Measurements from ENCODE around the gene TMEM250. TPM values are rescaled to one million over a fixed set of nuclear protein-coding genes. Genes with fewer than 3 reads are reported as not detected.

Gene TMEM250
- total RNA-seq, 4 donors from 2014 or later: 25.7 to 46.9 (median 41.5) TPM

DNA sequence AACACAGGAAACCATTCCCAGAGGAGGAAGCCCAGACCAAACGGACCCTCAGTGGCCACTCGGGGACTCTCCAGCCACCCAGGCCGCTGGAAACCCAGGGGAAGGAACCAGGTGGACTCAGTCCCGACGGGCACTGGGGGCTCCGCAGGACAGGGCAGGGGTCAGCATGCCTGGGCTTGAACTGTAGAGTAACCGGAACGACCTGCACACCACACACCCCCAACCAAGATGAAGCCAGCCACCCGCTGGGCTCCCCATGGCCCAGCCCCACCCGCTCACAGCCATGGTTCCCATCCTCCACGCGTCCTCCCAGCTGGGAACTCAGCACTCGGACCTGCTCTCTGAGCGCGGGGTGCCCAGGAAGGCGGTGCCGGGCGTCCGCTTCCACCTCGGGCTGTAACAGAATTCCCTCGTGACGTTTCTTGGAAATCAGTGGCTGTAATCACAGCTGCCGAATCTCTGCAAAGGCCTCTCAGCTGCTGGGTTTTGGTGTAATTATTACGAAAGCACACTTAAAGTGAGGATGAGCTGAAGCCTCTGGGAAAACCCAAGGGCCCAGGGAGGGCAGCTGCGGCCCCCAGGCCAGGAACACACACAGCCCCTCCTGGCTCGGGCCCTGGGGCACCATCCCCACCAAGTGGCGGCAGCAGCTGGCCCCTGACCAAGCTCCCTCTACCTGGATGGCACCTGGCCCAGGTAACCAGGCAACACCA is 37.4 kb downstream of the TMEM250 start:
- DNase-seq: peak; percentile 42 to 73
- H3K4me3 ChIP-seq: peak overlapping the region in 2 of 4 donors; percentile 2 to 19
- H3K27me3 ChIP-seq: no peaks in the 10 kb centered on the region
- no peaks in the 10 kb centered on the region for H3K9me3 ChIP-seq
- H3K4me1 ChIP-seq: peaks cover 51 to 63% of the 10 kb centered on the region in 2 donors
- in situ Hi-C loops (cut with MboI; ENCODE audit: low sequenced_read_pairs in 4 of 4) (no loop called here), intact Hi-C loops (cut with DNase I; ENCODE audit: low total_unique reads) (no loop called here)
- peak; percentile 52 to 64 for ATAC-seq
- TF ChIP-seq, protein P1, sequence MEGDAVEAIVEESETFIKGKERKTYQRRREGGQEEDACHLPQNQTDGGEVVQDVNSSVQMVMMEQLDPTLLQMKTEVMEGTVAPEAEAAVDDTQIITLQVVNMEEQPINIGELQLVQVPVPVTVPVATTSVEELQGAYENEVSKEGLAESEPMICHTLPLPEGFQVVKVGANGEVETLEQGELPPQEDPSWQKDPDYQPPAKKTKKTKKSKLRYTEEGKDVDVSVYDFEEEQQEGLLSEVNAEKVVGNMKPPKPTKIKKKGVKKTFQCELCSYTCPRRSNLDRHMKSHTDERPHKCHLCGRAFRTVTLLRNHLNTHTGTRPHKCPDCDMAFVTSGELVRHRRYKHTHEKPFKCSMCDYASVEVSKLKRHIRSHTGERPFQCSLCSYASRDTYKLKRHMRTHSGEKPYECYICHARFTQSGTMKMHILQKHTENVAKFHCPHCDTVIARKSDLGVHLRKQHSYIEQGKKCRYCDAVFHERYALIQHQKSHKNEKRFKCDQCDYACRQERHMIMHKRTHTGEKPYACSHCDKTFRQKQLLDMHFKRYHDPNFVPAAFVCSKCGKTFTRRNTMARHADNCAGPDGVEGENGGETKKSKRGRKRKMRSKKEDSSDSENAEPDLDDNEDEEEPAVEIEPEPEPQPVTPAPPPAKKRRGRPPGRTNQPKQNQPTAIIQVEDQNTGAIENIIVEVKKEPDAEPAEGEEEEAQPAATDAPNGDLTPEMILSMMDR (IDR thresholded peaks at IDR 0.05 in 4 of 5, conservative IDR thresholded peaks at IDR 0.05 in 1 of 5): no peak
- TF ChIP-seq POLR2A (IDR thresholded peaks at IDR 0.05): peak in 1 of 2 donors; percentile 13
- peaks cover 0 to 4% of the 10 kb centered on the region in 2 donors for H3K36me3 ChIP-seq
- peak overlapping the region; percentile 67 to 79 (median 74) for H3K27ac ChIP-seq

DNA sequence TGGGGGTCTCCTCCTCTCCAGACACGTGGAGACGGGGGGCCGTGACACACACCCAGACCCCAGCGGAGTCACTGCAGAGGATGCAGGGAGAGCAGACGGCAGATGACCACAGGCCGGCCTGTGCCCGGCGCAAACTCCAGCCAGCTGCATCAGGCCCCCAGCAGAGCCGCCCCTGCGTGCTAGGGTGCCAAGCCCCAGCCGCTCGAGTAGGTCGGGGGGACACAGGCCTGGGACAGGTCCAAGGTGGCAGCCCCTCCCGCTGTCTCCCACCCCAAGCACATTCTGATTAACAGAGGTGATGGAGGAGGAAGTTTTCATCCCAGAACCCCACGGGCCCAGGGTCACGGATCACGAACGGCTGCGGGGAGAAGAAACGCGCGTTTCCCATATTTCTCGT is 38.0 kb downstream of the TMEM250 start:
- DNase-seq (peak in 1 of 2 donors; percentile 10), ATAC-seq (no peak)
- Histone ChIP-seq H3K4me1 (peaks cover 45 to 57% of the 10 kb centered on the region in 2 donors), H3K9me3 (no peaks in the 10 kb centered on the region), H3K36me3 (peaks cover 0 to 4% of the 10 kb centered on the region in 2 donors), H3K27me3 (no peaks in the 10 kb centered on the region), H3K4me3 (peak overlapping the region in 1 of 4 donors; percentile 2), H3K27ac (peak overlapping the region; percentile 67 to 79 (median 74))
- in situ Hi-C loops (cut with MboI; ENCODE audit: low sequenced_read_pairs in 4 of 4): no loop called here
- intact Hi-C loops (cut with DNase I; ENCODE audit: low total_unique reads): no loop called here
- TF ChIP-seq, protein P1 (IDR thresholded peaks at IDR 0.05 in 4 of 5, conservative IDR thresholded peaks at IDR 0.05 in 1 of 5): no peak
- TF ChIP-seq POLR2A (IDR thresholded peaks at IDR 0.05): no peak

DNA sequence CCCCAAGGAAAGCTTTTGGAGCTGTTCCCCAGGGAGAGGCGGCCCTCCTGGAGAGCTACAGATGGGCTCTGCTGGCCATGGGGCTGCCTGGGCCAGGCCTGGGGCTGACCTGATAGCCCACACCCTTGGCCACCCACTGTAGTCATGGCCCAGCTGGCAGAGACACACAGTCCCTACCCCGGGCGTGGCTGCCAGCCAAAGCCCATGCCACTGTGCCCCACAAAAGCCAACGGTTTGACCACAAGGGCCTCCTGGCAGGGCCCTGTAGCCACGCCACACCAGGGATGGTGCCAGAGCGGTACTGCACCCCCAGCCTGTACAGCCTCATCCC is 38.8 kb downstream of the TMEM250 start:
- in situ Hi-C loops (cut with MboI; ENCODE audit: low sequenced_read_pairs in 4 of 4) (no loop called here), intact Hi-C loops (cut with DNase I; ENCODE audit: low total_unique reads) (no loop called here)
- Histone ChIP-seq H3K36me3 (peaks cover 0 to 4% of the 10 kb centered on the region in 2 donors), H3K4me3 (no peak overlapping the region), H3K4me1 (peaks cover 41 to 51% of the 10 kb centered on the region in 2 donors), H3K9me3 (no peaks in the 10 kb centered on the region), H3K27ac (peak overlapping the region; percentile 67 to 79 (median 74)), H3K27me3 (no peaks in the 10 kb centered on the region)
- peak in 1 of 2 donors; percentile 63 for DNase-seq
- peak; percentile 15 to 60 for ATAC-seq
- TF ChIP-seq, protein P1 (IDR thresholded peaks at IDR 0.05 in 4 of 5, conservative IDR thresholded peaks at IDR 0.05 in 1 of 5): peak in 1 of 5 experiments; percentile 26
- no peak for TF ChIP-seq POLR2A (IDR thresholded peaks at IDR 0.05)

DNA sequence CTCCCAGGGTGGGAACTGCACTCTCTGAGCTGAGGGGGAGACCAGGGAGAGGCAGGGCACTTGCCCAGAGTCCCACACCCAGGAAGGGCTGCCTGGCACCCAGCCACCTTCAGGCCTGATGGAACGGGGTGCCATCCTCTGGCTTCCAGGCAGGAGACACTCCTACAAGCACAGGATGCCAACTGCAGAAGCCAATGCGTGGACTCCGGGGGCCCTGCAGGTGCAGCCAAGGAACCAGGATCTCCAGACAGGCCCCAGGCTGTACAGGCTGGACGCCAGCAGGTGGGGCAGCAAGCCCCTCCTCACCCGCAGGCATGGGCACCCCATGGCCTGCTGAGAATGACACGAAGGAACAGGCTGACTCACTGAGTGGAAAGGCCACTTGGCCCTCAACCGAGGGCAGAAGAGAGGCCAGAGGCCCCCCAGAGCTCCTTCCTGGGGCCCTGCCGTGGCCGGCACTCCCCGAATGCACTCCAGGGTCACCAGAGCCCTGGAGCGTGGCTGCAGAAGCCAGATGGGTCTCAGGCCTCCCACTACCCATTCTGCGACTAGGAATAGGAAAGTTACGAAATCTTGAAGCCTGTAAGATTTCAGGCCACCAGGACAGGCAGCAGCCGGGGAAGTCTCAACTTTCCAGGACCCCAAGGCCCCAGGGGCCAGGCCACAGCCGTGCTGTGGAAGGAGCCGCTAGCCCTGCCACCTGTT is 39.3 kb downstream of the TMEM250 start:
- Histone ChIP-seq H3K36me3 (peaks cover 0 to 4% of the 10 kb centered on the region in 2 donors), H3K4me1 (peaks cover 41 to 51% of the 10 kb centered on the region in 2 donors), H3K4me3 (no peak overlapping the region), H3K9me3 (no peaks in the 10 kb centered on the region), H3K27me3 (no peaks in the 10 kb centered on the region), H3K27ac (peak overlapping the region; percentile 67 to 79 (median 74))
- no peak for TF ChIP-seq POLR2A (IDR thresholded peaks at IDR 0.05)
- TF ChIP-seq, protein P1 (IDR thresholded peaks at IDR 0.05 in 4 of 5, conservative IDR thresholded peaks at IDR 0.05 in 1 of 5): no peak
- intact Hi-C loops (cut with DNase I; ENCODE audit: low total_unique reads) (no loop called here), in situ Hi-C loops (cut with MboI; ENCODE audit: low sequenced_read_pairs in 4 of 4) (no loop called here)
- DNase-seq (peak in 1 of 2 donors; percentile 23), ATAC-seq (peak in 1 of 2 donors; percentile 29)

All from gastrocnemius medialis (tissue), 4 donors.